Fibroblast of the aortic adventitia (primary cell): ENCODE data around the gene ASS1. TPM values are rescaled to one million over a fixed set of nuclear protein-coding genes. Genes with fewer than 3 reads are reported as not detected.

Experiments
- DNase-seq: peaks from one replicate; pipeline ENCODE4 v3.0.0-alpha.2; 2010; ENCODE audit warnings: low read depth
- H3K4me3 ChIP-seq: 2 replicates; pipeline ENCODE4 v1.5.1; 2011; ENCODE audit warnings: low read depth, mild to moderate bottlenecking, control low read depth, low read length, moderate library complexity
- CTCF ChIP-seq: IDR thresholded peaks from 2 replicates; pipeline ENCODE4 v1.5.1; 2011; ENCODE audit warnings: mild to moderate bottlenecking, low read length, control low read depth, inconsistent platforms; ENCODE audit not compliant: insufficient read depth
- total RNA-seq: library from RNA; depleted of rRNA; stranded (reverse); fragments of >200 nt; gene quantifications from 2 replicates; pipeline ENCODE4 v1.2.3, GENCODE V29; 2012; ENCODE audit warnings: low replicate concordance

ASS1 gene
- total RNA-seq, 1 donor = 73.1 TPM

- H3K4me3 ChIP-seq = no peak overlapping the region
- DNase-seq = no peak
- no peak for TF ChIP-seq CTCF
Measured at GRCh38 chr9:130478736-130479575, 34.2 kb downstream of the ASS1 start.

GRCh38 chr9:130479587-130479986 lies 34.8 kb downstream of the ASS1 start:
- no peak for TF ChIP-seq CTCF
- no peak overlapping the region for H3K4me3 ChIP-seq
- no peak for DNase-seq

GRCh38 chr9:130480673-130481072 lies 35.9 kb downstream of the ASS1 start:
- no peak for DNase-seq
- no peak overlapping the region for H3K4me3 ChIP-seq
- no peak for TF ChIP-seq CTCF

- H3K4me3 ChIP-seq = no peak overlapping the region
- TF ChIP-seq CTCF = no peak
- DNase-seq = no peak
Measured at GRCh38 chr9:130482463-130482862, 37.7 kb downstream of the ASS1 start.

GRCh38 chr9:130483371-130483971 lies 38.7 kb downstream of the ASS1 start:
- H3K4me3 ChIP-seq = no peak overlapping the region
- no peak for TF ChIP-seq CTCF
- DNase-seq = no peak

- DNase-seq = no peak
- no peak for TF ChIP-seq CTCF
- no peak overlapping the region for H3K4me3 ChIP-seq
Measured at GRCh38 chr9:130484362-130485072, 39.8 kb downstream of the ASS1 start.
